Measurements from ENCODE around the gene ART1. TPM values are rescaled to one million over a fixed set of nuclear protein-coding genes. Genes with fewer than 3 reads are reported as not detected.

Gene ART1
- total and polyA plus RNA-seq, 2 of the 8 experiments (the other 6 are each of a cell fraction or from before 2014, with no cell fraction given), result not detected

GRCh38 chr11:3639841-3640240 is 5.1 kb upstream of the ART1 start:
- no peak overlapping the region for H3K4ac ChIP-seq (replicated peaks; ENCODE audit: insufficient read length, low read depth, low read length)
- H3K18ac ChIP-seq (ENCODE audit: extremely low read depth, low read length), result no peak overlapping the region
- H2BK20ac ChIP-seq (ENCODE audit: low read length), result no peak overlapping the region
- no peak overlapping the region for H3K9ac ChIP-seq (replicated peaks in 1 of 4; ENCODE audit: extremely low read depth in 1 of 4, low read depth in 3 of 4, low read length in 3 of 4)
- ChIA-PET POLR2A (ENCODE audit: partially characterized antibody) (no interaction called here), CTCF (ENCODE audit: partially characterized antibody) (interaction anchor here (2.4 kb wide), 1 partner anchor 26 kb away, joined by 5 read pairs; no protein-coding TSS in a partner anchor)
- no peak overlapping the region for H2BK12ac ChIP-seq (ENCODE audit: low read depth, low read length)
- no peak overlapping the region for H2BK120ac ChIP-seq (replicated peaks; ENCODE audit: low read depth, low read length)
- no peaks in the 10 kb centered on the region for H3K36me3 ChIP-seq (ENCODE audit: control insufficient read depth in 2 of 4, insufficient read depth in 4 of 4, low read length in 3 of 4)
- H3K27me3 ChIP-seq (replicated peaks in 1 of 4; ENCODE audit: control insufficient read depth in 3 of 4, extremely low read depth in 1 of 4, insufficient read depth in 3 of 4, low read length in 3 of 4), result peaks cover 0 to 6% (median 0%) of the 10 kb centered on the region in 4 experiments; a peak in 4 of 7 replicates
- TF ChIP-seq KDM1A (IDR thresholded peaks at IDR 0.05; ENCODE audit: borderline replicate concordance, low read length) (no peak), SIX5 (IDR thresholded peaks at IDR 0.05; ENCODE audit: low read depth, low read length) (no peak), TAF7 (optimal IDR thresholded peaks at IDR 0.05; ENCODE audit: borderline replicate concordance, low read depth, low read length) (no peak), RXRA (IDR thresholded peaks at IDR 0.05; ENCODE audit: insufficient read depth, low read depth, low read length) (no peak), CBX8 (IDR thresholded peaks at IDR 0.05; ENCODE audit: borderline replicate concordance, low read depth, low read length) (no peak), ASH2L (IDR thresholded peaks at IDR 0.05; ENCODE audit: low read length) (no peak), BACH1 (IDR thresholded peaks at IDR 0.05; ENCODE audit: low read length) (no peak), FOSL1 (IDR thresholded peaks at IDR 0.05; ENCODE audit: insufficient read depth, low read depth, low read length) (no peak)
- H3K23me2 ChIP-seq (ENCODE audit: low read depth, low read length), result peaks cover 15% of the 10 kb centered on the region; the same call in 1 of the 2 replicates
- no peaks in the 10 kb centered on the region for H3K79me2 ChIP-seq (ENCODE audit: control insufficient read depth in 1 of 2, insufficient read depth in 2 of 2, low read length in 2 of 2)
- H3K23ac ChIP-seq (ENCODE audit: insufficient read length), result no peak overlapping the region
- H3K79me1 ChIP-seq (ENCODE audit: low read depth, low read length), result no peaks in the 10 kb centered on the region
- no peaks in the 10 kb centered on the region for H4K20me1 ChIP-seq (replicated peaks in 1 of 2; ENCODE audit: control insufficient read depth in 1 of 2, insufficient read depth in 2 of 2, low read length in 2 of 2)
- no peak overlapping the region for H3K4me2 ChIP-seq (ENCODE audit: insufficient read depth in 1 of 2, low read depth in 2 of 2, low read length in 2 of 2)
- no peak overlapping the region for H3K27ac ChIP-seq (ENCODE audit: low read depth, low read length)
- no peak overlapping the region for H4K8ac ChIP-seq (ENCODE audit: extremely low read depth, insufficient read depth, low read length)
- no peak overlapping the region for H2AFZ ChIP-seq (ENCODE audit: low read length)
- H2BK5ac ChIP-seq (ENCODE audit: low read depth, low read length), result no peak overlapping the region
- FAIRE-seq (no peak), DNase-seq (ENCODE audit: low read depth in 1 of 2, low spot score in 2 of 2) (no peak)
- no peak overlapping the region for H4K5ac ChIP-seq (ENCODE audit: insufficient read length, low read depth, low read length)
- no peak overlapping the region for H2BK15ac ChIP-seq (ENCODE audit: low read length)
- 94% methylated on average over 14 of the region's 14 CpGs; no CpG with 5 or more reads in 1 of the 2 experiments for WGBS, 2 experiments (ENCODE audit: extremely low coverage in 1 of 2, insufficient coverage in 1 of 2, insufficient read length in 1 of 2, insufficient replicate concordance in 2 of 2, low coverage in 1 of 2, low lambda C conversion rate in 2 of 2, missing lambda C conversion rate in 1 of 2)
- no peak overlapping the region for H3K14ac ChIP-seq (ENCODE audit: insufficient read length)
- no peak overlapping the region for H4K91ac ChIP-seq (replicated peaks; ENCODE audit: insufficient read length, low read length)
- no peak overlapping the region for H3K4me3 ChIP-seq (ENCODE audit: extremely low read depth in 1 of 4, insufficient read depth in 2 of 4, low read depth in 3 of 4, low read length in 4 of 4)
- H3K4me1 ChIP-seq (replicated peaks in 1 of 4; ENCODE audit: control insufficient read depth in 3 of 4, insufficient read depth in 4 of 4, low read length in 3 of 4), result peaks cover 0 to 10% (median 1%) of the 10 kb centered on the region in 4 experiments; a peak in 4 of 7 replicates
- peaks cover 5 to 6% of the 10 kb centered on the region in 2 experiments; a peak in 2 of 4 replicates for H3K9me3 ChIP-seq (ENCODE audit: insufficient read depth in 2 of 2, low read depth in 1 of 2, low read length in 1 of 2)
- H2AK5ac ChIP-seq (ENCODE audit: low read depth, low read length), result no peak overlapping the region
- H3K56ac ChIP-seq (replicated peaks; ENCODE audit: insufficient read length, low read depth, low read length), result no peak overlapping the region

All from H1 (cell line).